HG03159 (cell line): ENCODE results near the gene CIB4.

Experiments used
- ATAC-seq: cut with Tn5 transposase; IDR thresholded peaks from one replicate; pipeline ENCODE4 v1.9.1; 2021; ENCODE audit warnings: mild to moderate bottlenecking, moderate library complexity; ENCODE audit not compliant: unreplicated experiment

CIB4 gene

GRCh38 chr2:26623541-26624495, 17.3 kb downstream of the CIB4 start:
- no peak for ATAC-seq

GRCh38 chr2:26621469-26622199, 19.5 kb downstream of the CIB4 start:
- no peak for ATAC-seq

- no peak for ATAC-seq
These were observed 21.0 kb downstream of the CIB4 start for GRCh38 chr2:26620031-26620605.

GRCh38 chr2:26619521-26619951, 21.6 kb downstream of the CIB4 start:
- no peak for ATAC-seq

- ATAC-seq: no peak
These were observed 22.1 kb downstream of the CIB4 start for GRCh38 chr2:26619096-26619495.

- no peak for ATAC-seq
These were observed 22.6 kb downstream of the CIB4 start for GRCh38 chr2:26618611-26619010.

- no peak for ATAC-seq
These were observed 23.5 kb downstream of the CIB4 start for GRCh38 chr2:26617588-26618083.

GRCh38 chr2:26616706-26617587, 24.2 kb downstream of the CIB4 start:
- no peak for ATAC-seq

- no peak for ATAC-seq
These were observed 25.1 kb downstream of the CIB4 start for GRCh38 chr2:26615860-26616705.

- no peak for ATAC-seq
These were observed 25.8 kb downstream of the CIB4 start for GRCh38 chr2:26615336-26615859.

- ATAC-seq: no peak
These were observed 26.7 kb downstream of the CIB4 start for GRCh38 chr2:26614216-26615138.

- ATAC-seq: no peak
These were observed 27.6 kb downstream of the CIB4 start for GRCh38 chr2:26613241-26614215.

- no peak for ATAC-seq
These were observed 28.5 kb downstream of the CIB4 start for GRCh38 chr2:26612522-26613240.

- ATAC-seq: no peak
These were observed 29.1 kb downstream of the CIB4 start for GRCh38 chr2:26612034-26612433.

GRCh38 chr2:26610504-26611335, 30.4 kb downstream of the CIB4 start:
- ATAC-seq: no peak
